ENCODE measurements around the gene NDUFB8.

NDUFB8 gene

GRCh38 chr10:100569687-100570481 is 40.2 kb upstream of the NDUFB8 start (continued):
- no peak for TF ChIP-seq ZNF843 (tag by site-specific recombination; IDR thresholded peaks at IDR 0.05)
- TF ChIP-seq ZNF394 (tag by site-specific recombination; IDR thresholded peaks at IDR 0.05; ENCODE audit: borderline replicate concordance), result peak; percentile 31; the same call in 1 of the 2 replicates
- peak; percentile 98 for TF ChIP-seq GLIS1 (tag by site-specific recombination; IDR thresholded peaks at IDR 0.05)
- 0 out of 2 replicates have a peak, but pooled peaks have one; percentile 12 for TF ChIP-seq SP3 (tag by site-specific recombination; IDR thresholded peaks at IDR 0.05)
- no peak for TF ChIP-seq ZEB2 (tag by site-specific recombination; IDR thresholded peaks at IDR 0.05)

- Histone ChIP-seq H3K4me1 (ENCODE audit: control insufficient read depth, insufficient read depth, low read length) (no peaks in the 10 kb centered on the region), H3K27ac (ENCODE audit: extremely low read depth, low read depth, low read length) (no peak overlapping the region), H3K4me3 (ENCODE audit: low read depth, low read length) (no peak overlapping the region), H3K36me3 (ENCODE audit: control insufficient read depth in 2 of 2, insufficient read depth in 1 of 2, low read length in 2 of 2) (no peaks in the 10 kb centered on the region), H3K9me3 (ENCODE audit: control insufficient read depth, insufficient read depth, low read depth, low read length) (no peaks in the 10 kb centered on the region)
- POLR2A ChIA-PET, result no interaction called here
- TF ChIP-seq ZNF664 (tag by site-specific recombination; IDR thresholded peaks at IDR 0.05) (no peak), ZNF449 (tag by site-specific recombination; IDR thresholded peaks at IDR 0.05) (no peak), ZNF623 (tag by site-specific recombination; IDR thresholded peaks at IDR 0.05) (peak; percentile 89)
- CTCF ChIA-PET, result interaction anchor here (0.5 to 3.7 kb wide), 17 partner anchors 8 to 535 kb away, joined by 3 to 38 read pairs (median 4); no protein-coding TSS in a partner anchor
Observed at GRCh38 chr10:100568912-100569311, 39.2 kb upstream of the NDUFB8 start.

GRCh38 chr10:100567826-100568225 is 38.2 kb upstream of the NDUFB8 start:
- Histone ChIP-seq H3K27ac (ENCODE audit: extremely low read depth, low read depth, low read length) (no peak overlapping the region), H3K4me1 (ENCODE audit: control insufficient read depth, insufficient read depth, low read length) (no peaks in the 10 kb centered on the region), H3K36me3 (ENCODE audit: control insufficient read depth in 2 of 2, insufficient read depth in 1 of 2, low read length in 2 of 2) (no peaks in the 10 kb centered on the region), H3K9me3 (ENCODE audit: control insufficient read depth, insufficient read depth, low read depth, low read length) (no peaks in the 10 kb centered on the region), H3K4me3 (ENCODE audit: low read depth, low read length) (no peak overlapping the region)
- TF ChIP-seq ZNF600 (tag by site-specific recombination; IDR thresholded peaks at IDR 0.05) (no peak), ZNF24 (tag by site-specific recombination; IDR thresholded peaks at IDR 0.05) (no peak), ZNF37A (tag by site-specific recombination; IDR thresholded peaks at IDR 0.05) (no peak), ZNF10 (tag by site-specific recombination; IDR thresholded peaks at IDR 0.05) (no peak)
- POLR2A ChIA-PET, result interaction anchor here (0.6 kb wide), 1 partner anchor 25 kb away, joined by 3 read pairs; no protein-coding TSS in a partner anchor
- CTCF ChIA-PET, result interaction anchor here (0.6 to 3.7 kb wide), 11 partner anchors 12 to 472 kb away, joined by 3 to 38 read pairs (median 4); no protein-coding TSS in a partner anchor

GRCh38 chr10:100567249-100567648 is 37.6 kb upstream of the NDUFB8 start:
- no peak overlapping the region for H3K27ac ChIP-seq (ENCODE audit: extremely low read depth, low read depth, low read length)
- no peaks in the 10 kb centered on the region for H3K4me1 ChIP-seq (ENCODE audit: control insufficient read depth, insufficient read depth, low read length)
- CTCF ChIA-PET, result interaction anchor here (0.7 to 3.7 kb wide), 3 partner anchors 176 to 311 kb away, joined by 3 to 38 read pairs (median 7); no protein-coding TSS in a partner anchor
- POLR2A ChIA-PET, result no interaction called here
- H3K4me3 ChIP-seq (ENCODE audit: low read depth, low read length), result no peak overlapping the region
- H3K36me3 ChIP-seq (ENCODE audit: control insufficient read depth in 2 of 2, insufficient read depth in 1 of 2, low read length in 2 of 2), result no peaks in the 10 kb centered on the region
- no peaks in the 10 kb centered on the region for H3K9me3 ChIP-seq (ENCODE audit: control insufficient read depth, insufficient read depth, low read depth, low read length)
- TF ChIP-seq RBAK (tag by site-specific recombination; IDR thresholded peaks at IDR 0.05), result no peak
- TF ChIP-seq PRDM6 (tag by site-specific recombination; IDR thresholded peaks at IDR 0.05), result no peak
- no peak for TF ChIP-seq ZNF148 (tag by site-specific recombination; IDR thresholded peaks at IDR 0.05; ENCODE audit: borderline replicate concordance)
- TF ChIP-seq ZNF626 (tag by site-specific recombination; IDR thresholded peaks at IDR 0.05), result no peak
- TF ChIP-seq ZEB2 (tag by site-specific recombination; IDR thresholded peaks at IDR 0.05), result no peak
- TF ChIP-seq ZNF639 (tag by site-specific recombination; IDR thresholded peaks at IDR 0.05), result no peak
- TF ChIP-seq ZSCAN4 (tag by site-specific recombination; IDR thresholded peaks at IDR 0.05), result no peak
- TF ChIP-seq ZNF121 (tag by site-specific recombination; IDR thresholded peaks at IDR 0.05), result no peak
- no peak for TF ChIP-seq KLF7 (tag by site-specific recombination; IDR thresholded peaks at IDR 0.05; ENCODE audit: borderline replicate concordance)
- no peak for TF ChIP-seq ZNF202 (tag by site-specific recombination; IDR thresholded peaks at IDR 0.05; ENCODE audit: borderline replicate concordance)
